Cardiac fibroblast (primary cell): Measurements from ENCODE around the gene HIVEP2.

ENCODE experiments used
- DNase-seq, 2 donors: peaks; one replicate each; pipeline versions ENCODE4 v3.0.0 to v3.0.0-alpha.2; 2010; ENCODE audit warnings: low read depth in 2 of 2
- H3K4me3 ChIP-seq, 2 donors: replicated peaks in 1 of 2; 1 replicate in 1 of 2; 2 replicates in 1 of 2; pipeline ENCODE4 v1.5.1; 2011; ENCODE audit warnings: low read depth in 2 of 2, low read length in 2 of 2, mild to moderate bottlenecking in 2 of 2, moderate library complexity in 1 of 2
- CTCF ChIP-seq: IDR thresholded peaks from one replicate; pipeline ENCODE4 v1.5.1; 2011; ENCODE audit warnings: low read depth, mild to moderate bottlenecking, low read length, inconsistent platforms

The HIVEP2 gene

GRCh38 chr6:142870787-142871415 lies 74.1 kb downstream of the HIVEP2 start:
- DNase-seq = peak in 1 of 2 donors; percentile 39
- H3K4me3 ChIP-seq = no peak overlapping the region
- TF ChIP-seq CTCF = no peak

GRCh38 chr6:142868917-142869316 lies 76.1 kb downstream of the HIVEP2 start:
- TF ChIP-seq CTCF = no peak
- DNase-seq = peak; percentile 40 to 64

GRCh38 chr6:142867988-142868812 lies 76.8 kb downstream of the HIVEP2 start:
- TF ChIP-seq CTCF = no peak
- DNase-seq = peak; percentile 72 to 93
- H3K4me3 ChIP-seq = no peak overlapping the region

More at GRCh38 chr6:142868917-142869316, 76.1 kb downstream of the HIVEP2 start:
- H3K4me3 ChIP-seq = no peak overlapping the region

- no peak for TF ChIP-seq CTCF
- peak; percentile 34 to 55 for DNase-seq
- H3K4me3 ChIP-seq = no peak overlapping the region
Observed at GRCh38 chr6:142867355-142867801, 77.6 kb downstream of the HIVEP2 start.

GRCh38 chr6:142863981-142864380 lies 81.0 kb downstream of the HIVEP2 start:
- DNase-seq = no peak
- H3K4me3 ChIP-seq = no peak overlapping the region
- no peak for TF ChIP-seq CTCF

GRCh38 chr6:142861711-142862110 lies 83.3 kb downstream of the HIVEP2 start:
- no peak for TF ChIP-seq CTCF

More at GRCh38 chr6:142861711-142862110, 83.3 kb downstream of the HIVEP2 start:
- H3K4me3 ChIP-seq = no peak overlapping the region
- DNase-seq = no peak
